HepG2 (cell line): ENCODE measurements around the gene CNTFR. TPM values are rescaled to one million over a fixed set of nuclear protein-coding genes. Genes with fewer than 3 reads are reported as not detected.

Source experiments
- ARID4A ChIP-seq: sonication (generic); formaldehyde crosslinking; IDR thresholded peaks from 2 replicates; pipeline ENCODE4 v1.5.0; 2020; ENCODE audit warnings: mild to moderate bottlenecking, missing genetic modification reagents, borderline replicate concordance
- E2F2 ChIP-seq: sonication (generic); formaldehyde crosslinking; IDR thresholded peaks from 2 replicates; pipeline ENCODE4 v1.4.0; 2020; ENCODE audit warnings: missing genetic modification reagents, borderline replicate concordance
- EED ChIP-seq: sonication (generic); formaldehyde crosslinking; IDR thresholded peaks from 2 replicates; pipeline ENCODE4 v1.5.0; 2020; ENCODE audit warnings: mild to moderate bottlenecking, missing genetic modification reagents
- FOXM1 ChIP-seq: sonication (generic); formaldehyde crosslinking; IDR thresholded peaks from 2 replicates; pipeline ENCODE4 v1.5.0; 2020; ENCODE audit warnings: missing genetic modification reagents
- IKZF1 ChIP-seq: fragments of 450-650 bp; IDR thresholded peaks from 2 replicates; pipeline ENCODE4 v1.7.1; 2016
- IKZF5 ChIP-seq: IDR thresholded peaks from 2 replicates; pipeline ENCODE4 v1.6.1; 2018; ENCODE audit warnings: missing genetic modification reagents, mild to moderate bottlenecking, missing compliant biosample characterization
- KAT8 ChIP-seq: IDR thresholded peaks from 2 replicates; pipeline ENCODE4 v1.6.1; 2016; ENCODE audit warnings: missing genetic modification reagents, missing compliant biosample characterization
- NR2F1 ChIP-seq, 2 experiments: fragments of 450-650 bp in 1 of 2; formaldehyde crosslinking in 1 of 2; IDR thresholded peaks; 2 replicates each; pipeline versions ENCODE4 v1.5.0 to v1.6.1; 2016 to 2020; ENCODE audit warnings: mild to moderate bottlenecking in 1 of 2, missing compliant biosample characterization in 1 of 2, missing genetic modification reagents in 1 of 2, moderate library complexity in 1 of 2
- ONECUT2 ChIP-seq: sonication (generic); formaldehyde crosslinking; IDR thresholded peaks from 2 replicates; pipeline ENCODE4 v1.4.0; 2020; ENCODE audit warnings: missing genetic modification reagents
- REPIN1 ChIP-seq: sonication (generic); formaldehyde crosslinking; IDR thresholded peaks from 2 replicates; pipeline ENCODE4 v1.8.0; 2022; ENCODE audit warnings: missing genetic modification reagents, low read depth, mild to moderate bottlenecking, borderline replicate concordance
- RORA ChIP-seq: sonication (generic); formaldehyde crosslinking; IDR thresholded peaks from 2 replicates; pipeline ENCODE4 v1.5.0; 2020; ENCODE audit warnings: mild to moderate bottlenecking, missing genetic modification reagents, moderate library complexity
- RXRA ChIP-seq: sonication (generic); formaldehyde crosslinking; IDR thresholded peaks from 2 replicates; pipeline ENCODE4 v1.5.1; 2020; ENCODE audit warnings: missing genetic modification reagents
- SPEN ChIP-seq: sonication (generic); formaldehyde crosslinking; IDR thresholded peaks from 2 replicates; pipeline ENCODE4 v1.5.1; 2020; ENCODE audit warnings: low read depth, mild to moderate bottlenecking, missing genetic modification reagents
- TEAD3 ChIP-seq: optimal IDR thresholded peaks from 2 replicates; pipeline ENCODE3; 2016; ENCODE audit warnings: borderline replicate concordance
- ZNF292 ChIP-seq: sonication (generic); formaldehyde crosslinking; IDR thresholded peaks from 2 replicates; pipeline ENCODE4 v1.8.1; 2022; ENCODE audit warnings: mild to moderate bottlenecking, low read depth, missing genetic modification reagents, borderline replicate concordance
- ZSCAN21 ChIP-seq: sonication (generic); formaldehyde crosslinking; IDR thresholded peaks from 2 replicates; pipeline ENCODE4 v1.8.0; 2022; ENCODE audit warnings: mild to moderate bottlenecking, missing genetic modification reagents, moderate library complexity, borderline replicate concordance
- polyA plus RNA-seq, 8 experiments: library from polyadenylated mRNA; depleted of rRNA in 3 of 8; stranded (reverse) in 7 of 8; unstranded in 1 of 8; fragments of >200 nt; fragmentation: Illumina TruSeq in 4 of 8; extraction: Trizol in 4 of 8; gene quantifications; 2 replicates each; pipeline versions ENCODE4 v1.2.1 to v1.2.3, GENCODE V29; 2011 to 2016; ENCODE audit warnings: low read depth in 4 of 8, missing spikeins in 1 of 8, mixed read lengths in 1 of 8; ENCODE audit not compliant: insufficient read depth in 1 of 8
- total RNA-seq, 5 experiments: library from RNA; depleted of rRNA; stranded (reverse); fragments of >200 nt; fragmentation: Illumina TruSeq; extraction: Trizol; gene quantifications; 2 replicates each; pipeline ENCODE4 v1.2.3, GENCODE V29; 2016; ENCODE audit warnings: low read depth in 1 of 5
- TF ChIP-seq, protein P1 (sequence below): sonication (generic); formaldehyde crosslinking; IDR thresholded peaks from 2 replicates; pipeline ENCODE4 v1.5.0; 2020; ENCODE audit warnings: mild to moderate bottlenecking, missing genetic modification reagents, moderate library complexity
- TF ChIP-seq, protein P2 (sequence below): sonication (generic); formaldehyde crosslinking; IDR thresholded peaks from 2 replicates; pipeline ENCODE4 v1.4.0; 2020; ENCODE audit warnings: mild to moderate bottlenecking, missing genetic modification reagents

The CNTFR gene
- total and polyA plus RNA-seq, 2 of the 13 experiments (the other 11 are each of a cell fraction or from before 2014, with no cell fraction given), result not detected

- TF ChIP-seq, protein P1, sequence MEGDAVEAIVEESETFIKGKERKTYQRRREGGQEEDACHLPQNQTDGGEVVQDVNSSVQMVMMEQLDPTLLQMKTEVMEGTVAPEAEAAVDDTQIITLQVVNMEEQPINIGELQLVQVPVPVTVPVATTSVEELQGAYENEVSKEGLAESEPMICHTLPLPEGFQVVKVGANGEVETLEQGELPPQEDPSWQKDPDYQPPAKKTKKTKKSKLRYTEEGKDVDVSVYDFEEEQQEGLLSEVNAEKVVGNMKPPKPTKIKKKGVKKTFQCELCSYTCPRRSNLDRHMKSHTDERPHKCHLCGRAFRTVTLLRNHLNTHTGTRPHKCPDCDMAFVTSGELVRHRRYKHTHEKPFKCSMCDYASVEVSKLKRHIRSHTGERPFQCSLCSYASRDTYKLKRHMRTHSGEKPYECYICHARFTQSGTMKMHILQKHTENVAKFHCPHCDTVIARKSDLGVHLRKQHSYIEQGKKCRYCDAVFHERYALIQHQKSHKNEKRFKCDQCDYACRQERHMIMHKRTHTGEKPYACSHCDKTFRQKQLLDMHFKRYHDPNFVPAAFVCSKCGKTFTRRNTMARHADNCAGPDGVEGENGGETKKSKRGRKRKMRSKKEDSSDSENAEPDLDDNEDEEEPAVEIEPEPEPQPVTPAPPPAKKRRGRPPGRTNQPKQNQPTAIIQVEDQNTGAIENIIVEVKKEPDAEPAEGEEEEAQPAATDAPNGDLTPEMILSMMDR (CRISPR knock-in tag), result no peak; the same call in 1 of the 2 replicates
- no peak for TF ChIP-seq E2F2
- TF ChIP-seq NR2F1 (CRISPR knock-in tag; IDR thresholded peaks at IDR 0.05), result no peak
- TF ChIP-seq, protein P2, sequence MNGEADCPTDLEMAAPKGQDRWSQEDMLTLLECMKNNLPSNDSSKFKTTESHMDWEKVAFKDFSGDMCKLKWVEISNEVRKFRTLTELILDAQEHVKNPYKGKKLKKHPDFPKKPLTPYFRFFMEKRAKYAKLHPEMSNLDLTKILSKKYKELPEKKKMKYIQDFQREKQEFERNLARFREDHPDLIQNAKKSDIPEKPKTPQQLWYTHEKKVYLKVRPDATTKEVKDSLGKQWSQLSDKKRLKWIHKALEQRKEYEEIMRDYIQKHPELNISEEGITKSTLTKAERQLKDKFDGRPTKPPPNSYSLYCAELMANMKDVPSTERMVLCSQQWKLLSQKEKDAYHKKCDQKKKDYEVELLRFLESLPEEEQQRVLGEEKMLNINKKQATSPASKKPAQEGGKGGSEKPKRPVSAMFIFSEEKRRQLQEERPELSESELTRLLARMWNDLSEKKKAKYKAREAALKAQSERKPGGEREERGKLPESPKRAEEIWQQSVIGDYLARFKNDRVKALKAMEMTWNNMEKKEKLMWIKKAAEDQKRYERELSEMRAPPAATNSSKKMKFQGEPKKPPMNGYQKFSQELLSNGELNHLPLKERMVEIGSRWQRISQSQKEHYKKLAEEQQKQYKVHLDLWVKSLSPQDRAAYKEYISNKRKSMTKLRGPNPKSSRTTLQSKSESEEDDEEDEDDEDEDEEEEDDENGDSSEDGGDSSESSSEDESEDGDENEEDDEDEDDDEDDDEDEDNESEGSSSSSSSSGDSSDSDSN (CRISPR knock-in tag), result peak; percentile 93
- TF ChIP-seq ARID4A, result peak; percentile 89; the same call in 1 of the 2 replicates
- TF ChIP-seq RORA (CRISPR knock-in tag), result no peak
- no peak for TF ChIP-seq IKZF1
- peak; percentile 98 for TF ChIP-seq EED (CRISPR knock-in tag)
- peak; percentile 87 for TF ChIP-seq REPIN1 (CRISPR knock-in tag)
- peak; percentile 60; the same call in 1 of the 2 replicates for TF ChIP-seq IKZF5
- peak; percentile 89 for TF ChIP-seq SPEN
- peak; percentile 49; the same call in 1 of the 2 replicates for TF ChIP-seq ZSCAN21 (CRISPR knock-in tag)
- no peak for TF ChIP-seq FOXM1 (CRISPR knock-in tag)
- no peak; the same call in 1 of the 2 replicates for TF ChIP-seq ONECUT2 (CRISPR knock-in tag)
- no peak for TF ChIP-seq ZNF292 (CRISPR knock-in tag)
- TF ChIP-seq KAT8 (CRISPR knock-in tag), result peak; percentile 64
- TF ChIP-seq RXRA (CRISPR knock-in tag), result no peak
- peak; percentile 23 for TF ChIP-seq TEAD3 (CRISPR knock-in tag)
Observed at GRCh38 chr9:34637356-34638137, 48.0 kb upstream of the CNTFR start, which contains the start of gene SIGMAR1 (continued).
